Measurements from ENCODE around the gene MFSD12. TPM values are rescaled to one million over a fixed set of nuclear protein-coding genes. Genes with fewer than 3 reads are reported as not detected.

Gene MFSD12
- total and polyA plus RNA-seq, 2 of the 8 experiments (the other 6 are each of a cell fraction or from before 2014, with no cell fraction given), result 59.6 to 71.3 TPM

DNA sequence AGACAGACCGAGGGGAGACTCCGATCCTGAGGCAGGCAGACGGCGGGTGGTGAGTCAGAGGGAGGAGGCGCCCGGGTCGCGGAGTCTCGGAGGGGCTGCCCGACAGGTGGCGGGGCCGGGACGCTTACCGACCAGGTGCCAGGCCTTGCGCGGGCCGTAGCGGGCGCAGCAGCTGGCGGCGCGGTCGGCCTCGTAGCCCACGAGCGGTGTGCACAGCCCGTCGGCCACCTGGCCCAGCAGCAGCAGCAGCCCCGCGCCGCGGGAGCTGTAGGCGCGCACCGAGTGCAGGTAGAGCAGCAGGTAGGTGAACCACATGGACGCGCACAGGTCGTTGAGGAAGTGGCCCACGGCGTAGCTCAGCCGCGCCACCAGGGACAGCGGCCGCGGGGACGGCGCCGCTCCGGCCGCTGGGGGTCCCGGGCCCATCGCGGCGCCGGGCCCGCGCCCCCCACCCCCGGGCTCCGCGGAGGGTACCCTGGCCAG lies 367 bp downstream of the MFSD12 start (continued):
- TF ChIP-seq ASH2L (IDR thresholded peaks at IDR 0.05; ENCODE audit: low read length) (no peak), CEBPB (IDR thresholded peaks at IDR 0.05; ENCODE audit: low read depth, low read length) (no peak), KDM1A (IDR thresholded peaks at IDR 0.05; ENCODE audit: borderline replicate concordance, low read length) (no peak), BACH1 (IDR thresholded peaks at IDR 0.05; ENCODE audit: low read length) (no peak), POLR2A (IDR thresholded peaks at IDR 0.05; ENCODE audit: control extremely low read depth in 1 of 2, low read depth in 2 of 2, low read length in 2 of 2) (no peak), CBX5 (IDR thresholded peaks at IDR 0.05; ENCODE audit: low read depth, low read length) (no peak)
- TF ChIP-seq, protein P1, sequence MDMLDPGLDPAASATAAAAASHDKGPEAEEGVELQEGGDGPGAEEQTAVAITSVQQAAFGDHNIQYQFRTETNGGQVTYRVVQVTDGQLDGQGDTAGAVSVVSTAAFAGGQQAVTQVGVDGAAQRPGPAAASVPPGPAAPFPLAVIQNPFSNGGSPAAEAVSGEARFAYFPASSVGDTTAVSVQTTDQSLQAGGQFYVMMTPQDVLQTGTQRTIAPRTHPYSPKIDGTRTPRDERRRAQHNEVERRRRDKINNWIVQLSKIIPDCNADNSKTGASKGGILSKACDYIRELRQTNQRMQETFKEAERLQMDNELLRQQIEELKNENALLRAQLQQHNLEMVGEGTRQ (IDR thresholded peaks at IDR 0.05; ENCODE audit: low read length), result no peak

Measured in H1 (cell line).